Smooth muscle cell of bladder (primary cell): ENCODE data around the gene SIGLEC12. TPM values are rescaled to one million over a fixed set of nuclear protein-coding genes. Genes with fewer than 3 reads are reported as not detected.

Experiments used
- total RNA-seq: library from RNA; depleted of rRNA; stranded (reverse); fragments of >200 nt; gene quantifications from 2 replicates; pipeline ENCODE4 v1.2.3, GENCODE V29; 2014

The SIGLEC12 gene
- total RNA-seq: not detected in 2 replicates

GRCh38 chr19:51501594-51502263, at the start of gene SIGLEC12:
SIGLEC12 (minus strand) TSS chr19:51501800; CDS start chr19:51501733, 67 bp downstream.

GRCh38 chr19:51531349-51532315, 30.0 kb upstream of the SIGLEC12 start, which contains the start of gene SIGLEC6:
SIGLEC6 (minus strand) TSS chr19:51531670; CDS start chr19:51531648, 22 bp downstream.

GRCh38 chr19:51478381-51479234, 23.0 kb downstream of the SIGLEC12 start, which contains the start of gene CEACAM18:
CEACAM18 (plus strand) TSS chr19:51478539.

GRCh38 chr19:51458051-51458645, 43.5 kb downstream of the SIGLEC12 start, which contains the start of gene SIGLEC8:
SIGLEC8 (minus strand) TSS chr19:51458454; CDS start chr19:51458387, 67 bp downstream.

Other genes with a start within 250 kb of the SIGLEC12 start
- not detected in 2 replicates for gene IGLON5, start 190.2 kb downstream of the SIGLEC12 start, total RNA-seq
- gene VSIG10L, start 159.7 kb downstream of the SIGLEC12 start, total RNA-seq: 0.14 and 0.28 TPM in 2 replicates
- 189 and 194 TPM in 2 replicates for gene ETFB, start 135.4 kb downstream of the SIGLEC12 start, total RNA-seq
- 0.14 and 0.18 TPM in 2 replicates for gene CLDND2, start 132.8 kb downstream of the SIGLEC12 start, total RNA-seq
- gene NKG7, start 129.1 kb downstream of the SIGLEC12 start, total RNA-seq: not detected in 2 replicates
- not detected in 2 replicates for gene LIM2, start 113.8 kb downstream of the SIGLEC12 start, total RNA-seq
- not detected in 2 replicates for gene C19orf84, start 111.2 kb downstream of the SIGLEC12 start, total RNA-seq
- gene SIGLEC10, start 84.2 kb downstream of the SIGLEC12 start, total RNA-seq: not detected in 2 replicates
- not detected in 2 replicates for gene SIGLEC8, start 43.3 kb downstream of the SIGLEC12 start, total RNA-seq
- gene CEACAM18, start 23.3 kb downstream of the SIGLEC12 start, total RNA-seq: not detected in 2 replicates
- gene SIGLEC6, start 29.9 kb upstream of the SIGLEC12 start, total RNA-seq: not detected in 2 replicates
- gene ZNF175, start 69.5 kb upstream of the SIGLEC12 start, total RNA-seq: 2.7 and 4.4 TPM in 2 replicates
- gene SIGLEC5, start 128.6 kb upstream of the SIGLEC12 start, total RNA-seq: not detected in 2 replicates
- gene SIGLEC14, start 145.0 kb upstream of the SIGLEC12 start, total RNA-seq: not detected in 2 replicates
- gene SPACA6, start 191.5 kb upstream of the SIGLEC12 start, total RNA-seq: 4.7 and 6.5 TPM in 2 replicates
- 0.43 and 1.1 TPM in 2 replicates for gene HAS1, start 222.2 kb upstream of the SIGLEC12 start, total RNA-seq